ENCODE measurements around the gene CLCA4. TPM values are rescaled to one million over a fixed set of nuclear protein-coding genes. Genes with fewer than 3 reads are reported as not detected.

Gene CLCA4
- total and polyA plus RNA-seq, 4 donors = 0.03 TPM; not detected in 3

GRCh38 chr1:86538775-86539174, 8.1 kb upstream of the CLCA4 start:
- no peak for DNase-seq (ENCODE audit: low spot score)
- TF ChIP-seq GABPA (IDR thresholded peaks at IDR 0.05 in 1 of 2, conservative IDR thresholded peaks at IDR 0.05 in 1 of 2) (no peak), FOXA2 (IDR thresholded peaks at IDR 0.05) (no peak)
- peaks cover 0 to 2% (median under 1%) of the 10 kb centered on the region in 4 donors for H3K27me3 ChIP-seq (ENCODE audit: control insufficient read depth in 4 of 4, insufficient read depth in 4 of 4, low read length in 3 of 4)
- no peaks in the 10 kb centered on the region for H3K4me1 ChIP-seq (ENCODE audit: control insufficient read depth in 4 of 4, insufficient read depth in 4 of 4, low read length in 3 of 4)
- H3K9me3 ChIP-seq (ENCODE audit: control insufficient read depth in 4 of 4, low read length in 3 of 4) = no peaks in the 10 kb centered on the region
- H3K9ac ChIP-seq (ENCODE audit: low read depth in 1 of 2, low read length in 2 of 2) = no peak overlapping the region
- no peaks in the 10 kb centered on the region for H3K36me3 ChIP-seq (ENCODE audit: control insufficient read depth in 4 of 4, insufficient read depth in 3 of 4, low read depth in 1 of 4, low read length in 3 of 4)
- WGBS = 62% methylated on average over 5 of the region's 5 CpGs
- no peak overlapping the region for H3K4me3 ChIP-seq (ENCODE audit: low read depth in 1 of 3, low read length in 3 of 3)
- H3K27ac ChIP-seq (ENCODE audit: low read depth in 1 of 2, low read length in 2 of 2) = no peak overlapping the region

GRCh38 chr1:86541859-86542258, 5.0 kb upstream of the CLCA4 start:
- no peak for DNase-seq (ENCODE audit: low spot score)
- peaks cover 0 to 2% (median under 1%) of the 10 kb centered on the region in 4 donors for H3K27me3 ChIP-seq (ENCODE audit: control insufficient read depth in 4 of 4, insufficient read depth in 4 of 4, low read length in 3 of 4)
- no peak overlapping the region for H3K4me3 ChIP-seq (ENCODE audit: low read depth in 1 of 3, low read length in 3 of 3)
- 79% methylated on average over 2 of the region's 2 CpGs for WGBS
- H3K9ac ChIP-seq (ENCODE audit: low read depth in 1 of 2, low read length in 2 of 2) = no peak overlapping the region
- TF ChIP-seq HNF4G (IDR thresholded peaks at IDR 0.05) (no peak), HNF4A (conservative IDR thresholded peaks at IDR 0.05) (no peak), REST (IDR thresholded peaks at IDR 0.05) (no peak), YY1 (IDR thresholded peaks at IDR 0.05) (no peak), FOXA2 (IDR thresholded peaks at IDR 0.05) (no peak)
- no peaks in the 10 kb centered on the region for H3K36me3 ChIP-seq (ENCODE audit: control insufficient read depth in 4 of 4, insufficient read depth in 3 of 4, low read depth in 1 of 4, low read length in 3 of 4)
- no peaks in the 10 kb centered on the region for H3K9me3 ChIP-seq (ENCODE audit: control insufficient read depth in 4 of 4, low read length in 3 of 4)
- H3K27ac ChIP-seq (ENCODE audit: low read depth in 1 of 2, low read length in 2 of 2) = no peak overlapping the region
- H3K4me1 ChIP-seq (ENCODE audit: control insufficient read depth in 4 of 4, insufficient read depth in 4 of 4, low read length in 3 of 4) = no peaks in the 10 kb centered on the region

- Histone ChIP-seq H3K4me1 (ENCODE audit: control insufficient read depth in 4 of 4, insufficient read depth in 4 of 4, low read length in 3 of 4) (no peaks in the 10 kb centered on the region), H3K9ac (ENCODE audit: low read depth in 1 of 2, low read length in 2 of 2) (no peak overlapping the region), H3K27me3 (ENCODE audit: control insufficient read depth in 4 of 4, insufficient read depth in 4 of 4, low read length in 3 of 4) (peaks cover 0 to 2% (median under 1%) of the 10 kb centered on the region in 4 donors), H3K9me3 (ENCODE audit: control insufficient read depth in 4 of 4, low read length in 3 of 4) (no peaks in the 10 kb centered on the region), H3K36me3 (ENCODE audit: control insufficient read depth in 4 of 4, insufficient read depth in 3 of 4, low read depth in 1 of 4, low read length in 3 of 4) (no peaks in the 10 kb centered on the region), H3K4me3 (ENCODE audit: low read depth in 1 of 3, low read length in 3 of 3) (no peak overlapping the region), H3K27ac (ENCODE audit: low read depth in 1 of 2, low read length in 2 of 2) (no peak overlapping the region)
- no peak for TF ChIP-seq MAX (IDR thresholded peaks at IDR 0.05)
- TF ChIP-seq ZBTB33 (IDR thresholded peaks at IDR 0.05) = no peak
- no peak for TF ChIP-seq HNF4G (IDR thresholded peaks at IDR 0.05)
- TF ChIP-seq YY1 (IDR thresholded peaks at IDR 0.05) = no peak
- no peak for TF ChIP-seq NR2F2 (IDR thresholded peaks at IDR 0.05)
- TF ChIP-seq FOXA1 (IDR thresholded peaks at IDR 0.05) = no peak
- no peak for TF ChIP-seq RXRA (IDR thresholded peaks at IDR 0.05)
- TF ChIP-seq CTCF (IDR thresholded peaks at IDR 0.05; ENCODE audit: low read depth, low read length, missing input control) = no peak
- TF ChIP-seq FOXA2 (IDR thresholded peaks at IDR 0.05) = no peak
- no peak for TF ChIP-seq HNF4A (conservative IDR thresholded peaks at IDR 0.05)
- no peak for TF ChIP-seq EGR1 (IDR thresholded peaks at IDR 0.05; ENCODE audit: low read depth in 2 of 2)
- no peak for TF ChIP-seq RAD21 (IDR thresholded peaks at IDR 0.05)
- TF ChIP-seq SP1 (IDR thresholded peaks at IDR 0.05) = no peak
- no peak for DNase-seq (ENCODE audit: low spot score)
Observed at GRCh38 chr1:86542631-86543030, 4.2 kb upstream of the CLCA4 start.
